Natural killer cell (primary cell): ENCODE measurements around the gene ITGAL. TPM values are rescaled to one million over a fixed set of nuclear protein-coding genes. Genes with fewer than 3 reads are reported as not detected.
"Not testable (repeated sequence)": the region's sequence is repeated elsewhere in the genome, so short reads cannot be mapped to it uniquely, and the experiment has no call there.

ENCODE experiments used
- ATAC-seq, 3 donors: fragments of 150-1000 bp in 2 of 3; fragments of 200-7000 bp in 1 of 3; cut with Tn5 transposase; 1 replicate in 1 of 3; 2 replicates in 2 of 3; pipeline ENCODE4 v1.10.0; 2021; ENCODE audit warnings: mild to moderate bottlenecking in 2 of 3, moderate library complexity in 2 of 3
- DNase-seq, 2 donors: peaks; one replicate each; pipeline versions ENCODE4 v3.0.0 to v3.0.0-alpha.2; 2013 to 2021; ENCODE audit warnings: mixed read lengths in 1 of 2
- H3K27ac ChIP-seq: one replicate; pipeline ENCODE4 v1.5.1; 2013; ENCODE audit warnings: mild to moderate bottlenecking, low read length
- H3K27me3 ChIP-seq: one replicate; pipeline ENCODE4 v1.6.1; 2013; ENCODE audit warnings: low read length; ENCODE audit not compliant: control insufficient read depth, insufficient read depth
- H3K36me3 ChIP-seq: one replicate; pipeline ENCODE4 v1.6.1; 2013; ENCODE audit warnings: low read length; ENCODE audit not compliant: control insufficient read depth, insufficient read depth
- H3K4me1 ChIP-seq: one replicate; pipeline ENCODE4 v1.6.1; 2013; ENCODE audit warnings: low read length; ENCODE audit not compliant: control insufficient read depth, insufficient read depth
- H3K4me3 ChIP-seq: one replicate; pipeline ENCODE4 v1.5.1; 2013; ENCODE audit warnings: low read length
- H3K9me3 ChIP-seq: one replicate; pipeline ENCODE4 v1.6.1; 2013; ENCODE audit warnings: low read length; ENCODE audit not compliant: control insufficient read depth, insufficient read depth
- H3K27ac Mint-ChIP-seq, 2 donors: one replicate each; pipeline ENCODE4 v1.8.0; 2022; ENCODE audit warnings: mild to moderate bottlenecking in 2 of 2, mixed read lengths in 2 of 2, moderate library complexity in 1 of 2
- H3K27me3 Mint-ChIP-seq, 2 donors: one replicate each; pipeline ENCODE4 v1.8.0; 2022; ENCODE audit warnings: low read depth in 2 of 2, mixed read lengths in 2 of 2
- H3K36me3 Mint-ChIP-seq: one replicate; pipeline ENCODE4 v1.8.0; 2022; ENCODE audit warnings: mixed read lengths
- H3K4me1 Mint-ChIP-seq, 2 donors: one replicate each; pipeline ENCODE4 v1.8.0; 2022; ENCODE audit warnings: mixed read lengths in 2 of 2
- H3K4me3 Mint-ChIP-seq: one replicate; pipeline ENCODE4 v1.8.0; 2022; ENCODE audit warnings: mild to moderate bottlenecking, moderate library complexity, mixed read lengths
- H3K9me3 Mint-ChIP-seq, 2 donors: one replicate each; pipeline ENCODE4 v1.8.0; 2022; ENCODE audit warnings: mixed read lengths in 2 of 2
- WGBS: methylation state at CpG from one replicate; pipeline ENCODE4 v1.1.7; 2013; ENCODE audit warnings: missing lambda C conversion rate; ENCODE audit not compliant: insufficient coverage; 5-methylcytosine and 5-hydroxymethylcytosine counted together
- intact Hi-C: fragments of 100-400 bp; cut with micrococcal nuclease; formaldehyde crosslinking; loops from one replicate; pipeline ENCODE4 v1.14.2; 2022
- total RNA-seq, 4 donors: library from RNA; stranded (reverse); fragments of 120-200 nt in 1 of 4; gene quantifications; one replicate each; pipeline versions ENCODE4 v1.2.3 to v1.2.4, GENCODE V29; 2013 to 2022
- TF ChIP-seq, protein P1 (sequence below): fragments of 200-600 bp; IDR thresholded peaks from one replicate; pipeline ENCODE4 v1.8.0; 2022; ENCODE audit warnings: antibody characterized with exemption

The ITGAL gene
- total RNA-seq, 3 donors from 2014 or later (not counting 1 experiment from before 2014, with no cell fraction given), result 1,131 to 1,260 (median 1,176) TPM

DNA sequence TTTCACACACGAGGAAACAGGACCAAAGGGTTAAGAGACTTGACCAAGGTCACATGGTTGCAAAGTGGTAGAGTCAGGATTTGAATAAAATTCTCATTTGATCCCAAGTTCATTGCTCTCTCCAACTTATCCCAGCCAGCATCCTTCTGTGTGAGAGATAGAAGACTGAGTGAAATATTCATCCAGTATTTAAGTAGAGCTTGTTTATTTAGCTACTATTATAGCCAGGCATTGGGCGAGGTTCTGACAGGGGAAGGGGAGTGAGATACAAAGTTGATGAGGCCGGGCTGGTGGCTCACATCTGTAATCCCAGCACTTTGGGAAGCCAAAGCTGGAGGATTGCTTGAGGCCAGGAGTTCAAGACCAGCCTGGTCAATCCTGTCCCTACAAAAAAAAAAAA lies 4.4 kb downstream of the ITGAL start:
- Histone ChIP-seq H3K9me3 (no peaks in the 10 kb centered on the region), H3K36me3 (peaks cover 61% of the 10 kb centered on the region), H3K4me3 (no peak overlapping the region), H3K4me1 (peaks cover 82% of the 10 kb centered on the region), H3K27me3 (no peaks in the 10 kb centered on the region), H3K27ac (peak overlapping the region; percentile 4)
- peak overlapping the region; percentile 35 for H3K4me3 Mint-ChIP-seq
- peaks cover 0 to 3% of the 10 kb centered on the region in 2 donors for H3K9me3 Mint-ChIP-seq
- peaks cover 51 to 78% of the 10 kb centered on the region in 2 donors for H3K4me1 Mint-ChIP-seq
- TF ChIP-seq, protein P1, sequence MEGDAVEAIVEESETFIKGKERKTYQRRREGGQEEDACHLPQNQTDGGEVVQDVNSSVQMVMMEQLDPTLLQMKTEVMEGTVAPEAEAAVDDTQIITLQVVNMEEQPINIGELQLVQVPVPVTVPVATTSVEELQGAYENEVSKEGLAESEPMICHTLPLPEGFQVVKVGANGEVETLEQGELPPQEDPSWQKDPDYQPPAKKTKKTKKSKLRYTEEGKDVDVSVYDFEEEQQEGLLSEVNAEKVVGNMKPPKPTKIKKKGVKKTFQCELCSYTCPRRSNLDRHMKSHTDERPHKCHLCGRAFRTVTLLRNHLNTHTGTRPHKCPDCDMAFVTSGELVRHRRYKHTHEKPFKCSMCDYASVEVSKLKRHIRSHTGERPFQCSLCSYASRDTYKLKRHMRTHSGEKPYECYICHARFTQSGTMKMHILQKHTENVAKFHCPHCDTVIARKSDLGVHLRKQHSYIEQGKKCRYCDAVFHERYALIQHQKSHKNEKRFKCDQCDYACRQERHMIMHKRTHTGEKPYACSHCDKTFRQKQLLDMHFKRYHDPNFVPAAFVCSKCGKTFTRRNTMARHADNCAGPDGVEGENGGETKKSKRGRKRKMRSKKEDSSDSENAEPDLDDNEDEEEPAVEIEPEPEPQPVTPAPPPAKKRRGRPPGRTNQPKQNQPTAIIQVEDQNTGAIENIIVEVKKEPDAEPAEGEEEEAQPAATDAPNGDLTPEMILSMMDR, result no peak
- DNase-seq (no peak), ATAC-seq (no peak)
- H3K27ac Mint-ChIP-seq, result peak overlapping the region; percentile 89 to 95
- no peaks in the 10 kb centered on the region for H3K27me3 Mint-ChIP-seq
- WGBS, result 84% methylated on average over 3 of the region's 3 CpGs
- intact Hi-C loops, result no loop called here
- H3K36me3 Mint-ChIP-seq, result peaks cover 8% of the 10 kb centered on the region

GRCh38 chr16:30477773-30478172 lies 5.2 kb downstream of the ITGAL start:
- H3K9me3 Mint-ChIP-seq, H3K4me3 ChIP-seq, DNase-seq, ATAC-seq, H3K9me3 ChIP-seq, H3K27ac ChIP-seq, H3K27me3 Mint-ChIP-seq, intact Hi-C loops, H3K27me3 ChIP-seq: not testable (repeated sequence)
- Histone ChIP-seq H3K4me1 (peaks cover 86% of the 10 kb centered on the region), H3K36me3 (peaks cover 69% of the 10 kb centered on the region)
- H3K27ac Mint-ChIP-seq, result peak overlapping the region; percentile 89 to 95
- H3K4me1 Mint-ChIP-seq, result peaks cover 49 to 77% of the 10 kb centered on the region in 2 donors
- WGBS, result 97% methylated on average over 3 of the region's 3 CpGs
- peaks cover 14% of the 10 kb centered on the region for H3K36me3 Mint-ChIP-seq
- peak overlapping the region; percentile 47 for H3K4me3 Mint-ChIP-seq

GRCh38 chr16:30478766-30479478 lies 6.4 kb downstream of the ITGAL start:
- H3K27me3 ChIP-seq, result no peaks in the 10 kb centered on the region
- H3K4me1 ChIP-seq, result peaks cover 91% of the 10 kb centered on the region
- DNase-seq (no peak), ATAC-seq (no peak)
- no peak overlapping the region for H3K4me3 ChIP-seq
- no peaks in the 10 kb centered on the region for H3K9me3 ChIP-seq
- Mint-ChIP-seq H3K27ac (peak overlapping the region; percentile 89 to 95), H3K9me3 (no peaks in the 10 kb centered on the region), H3K4me3 (peak overlapping the region; percentile 17), H3K4me1 (peaks cover 44 to 72% of the 10 kb centered on the region in 2 donors), H3K36me3 (peaks cover 21% of the 10 kb centered on the region), H3K27me3 (no peaks in the 10 kb centered on the region)
- intact Hi-C loops, result no loop called here
- peaks cover 80% of the 10 kb centered on the region for H3K36me3 ChIP-seq
- TF ChIP-seq, protein P1, result no peak
- no peak overlapping the region for H3K27ac ChIP-seq
- 90% methylated on average over 12 of the region's 12 CpGs for WGBS

DNA sequence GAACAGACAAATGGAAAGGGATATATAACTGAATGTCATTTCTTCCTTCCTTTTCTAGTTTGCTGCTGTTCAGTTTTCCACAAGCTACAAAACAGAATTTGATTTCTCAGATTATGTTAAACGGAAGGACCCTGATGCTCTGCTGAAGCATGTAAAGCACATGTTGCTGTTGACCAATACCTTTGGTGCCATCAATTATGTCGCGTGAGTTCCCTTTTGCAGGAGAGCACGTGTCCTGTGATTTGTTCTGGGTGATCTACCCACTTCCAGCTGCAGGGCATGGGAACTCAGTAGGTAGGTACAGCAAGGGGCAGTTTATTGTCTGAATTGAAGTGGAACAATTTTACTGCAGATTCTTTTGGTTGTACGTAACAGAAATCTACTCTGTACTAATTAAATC lies 8.8 kb downstream of the ITGAL start:
- H3K9me3 ChIP-seq, result no peaks in the 10 kb centered on the region
- intact Hi-C loops, result no loop called here
- H3K27me3 ChIP-seq, result no peaks in the 10 kb centered on the region
- ATAC-seq (no peak), DNase-seq (no peak)
- no peak overlapping the region for H3K27ac ChIP-seq
- peaks cover 21% of the 10 kb centered on the region for H3K36me3 Mint-ChIP-seq
- 97% methylated on average over 5 of the region's 5 CpGs for WGBS
- H3K4me1 ChIP-seq, result peaks cover 78% of the 10 kb centered on the region
- peak overlapping the region; percentile 35 for H3K4me3 Mint-ChIP-seq
- H3K27me3 Mint-ChIP-seq, result no peaks in the 10 kb centered on the region
- TF ChIP-seq, protein P1, result no peak
- peaks cover 40 to 71% of the 10 kb centered on the region in 2 donors for H3K4me1 Mint-ChIP-seq
- no peak overlapping the region for H3K4me3 ChIP-seq
- peaks cover 84% of the 10 kb centered on the region for H3K36me3 ChIP-seq
- peak overlapping the region; percentile 86 to 95 for H3K27ac Mint-ChIP-seq
- H3K9me3 Mint-ChIP-seq, result no peaks in the 10 kb centered on the region
